NCI-H82 treated with DMSO at 0.1 percent for 48 hours (cell line): ENCODE results near the gene AS3MT.

Experiments
- DNase-seq: peaks from one replicate; lab custom pipeline; 2025; ENCODE audit not compliant: unreplicated experiment; lab: John Stamatoyannopoulos, UW

The AS3MT gene

DNA sequence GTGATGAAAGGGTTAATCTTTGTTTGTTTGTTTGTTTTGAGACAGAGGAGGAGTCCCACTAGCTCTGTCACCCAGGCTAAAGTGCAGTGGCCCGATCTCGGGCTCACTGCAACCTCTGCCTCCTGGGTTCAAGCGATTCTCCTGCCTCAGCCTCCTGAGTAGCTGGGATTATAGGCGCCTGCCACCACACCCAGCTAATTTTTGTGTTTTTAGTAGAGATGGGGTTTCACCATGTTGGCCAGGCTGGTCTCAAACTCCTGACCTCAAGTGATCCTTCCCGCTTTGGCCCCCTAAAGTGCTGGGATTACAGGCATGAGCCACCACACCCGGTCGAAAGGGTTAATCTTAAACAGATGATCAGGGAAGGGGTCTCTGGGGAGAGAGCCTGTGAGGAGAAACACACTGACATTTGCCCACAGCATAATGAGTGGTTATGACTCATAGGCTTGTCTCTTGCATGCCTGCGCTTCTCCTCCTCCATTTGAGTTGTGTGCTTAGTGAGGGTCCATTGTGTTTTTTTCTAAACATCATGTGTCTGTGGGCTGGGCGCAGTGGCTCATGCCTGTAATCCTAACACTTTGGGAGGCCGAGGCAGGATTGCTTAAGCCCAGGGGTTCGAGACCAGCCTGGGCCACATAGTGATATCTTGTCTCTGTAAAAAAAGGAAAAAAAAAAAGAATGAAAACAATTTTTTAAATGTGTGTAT lies 13.4 kb upstream of the AS3MT start:
- peak; percentile 3 for DNase-seq

DNA sequence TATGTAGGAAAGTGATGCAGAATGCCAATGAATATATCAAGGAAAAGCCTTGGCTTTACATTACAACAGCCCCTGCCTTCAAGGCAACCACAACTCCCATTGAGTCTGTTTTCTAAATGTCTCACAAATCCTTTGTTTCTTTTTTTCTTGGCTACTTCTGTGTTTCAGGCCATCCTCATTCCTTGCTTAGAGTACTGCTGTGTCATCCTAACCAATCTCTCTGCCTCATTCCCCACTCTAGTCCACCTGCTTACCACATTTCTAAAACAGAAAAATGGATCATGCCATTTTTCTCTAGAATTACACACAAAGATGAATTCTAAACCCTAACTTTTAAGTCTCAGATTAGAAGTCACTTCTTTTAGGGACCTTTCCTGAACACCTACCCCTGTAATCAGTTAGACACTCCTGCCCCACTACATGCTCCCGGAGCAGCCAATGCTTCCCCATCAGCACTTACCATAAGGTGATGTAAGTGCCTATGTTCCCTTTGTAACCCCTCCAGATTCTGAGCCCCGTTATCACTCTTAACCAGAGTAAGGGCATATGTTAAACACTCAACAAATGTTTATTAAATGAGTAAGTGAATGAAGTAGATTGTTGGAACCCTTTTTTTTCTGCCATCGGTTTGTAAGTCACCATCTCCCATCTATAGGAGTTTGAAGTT lies 12.4 kb upstream of the AS3MT start:
- DNase-seq: no peak

DNA sequence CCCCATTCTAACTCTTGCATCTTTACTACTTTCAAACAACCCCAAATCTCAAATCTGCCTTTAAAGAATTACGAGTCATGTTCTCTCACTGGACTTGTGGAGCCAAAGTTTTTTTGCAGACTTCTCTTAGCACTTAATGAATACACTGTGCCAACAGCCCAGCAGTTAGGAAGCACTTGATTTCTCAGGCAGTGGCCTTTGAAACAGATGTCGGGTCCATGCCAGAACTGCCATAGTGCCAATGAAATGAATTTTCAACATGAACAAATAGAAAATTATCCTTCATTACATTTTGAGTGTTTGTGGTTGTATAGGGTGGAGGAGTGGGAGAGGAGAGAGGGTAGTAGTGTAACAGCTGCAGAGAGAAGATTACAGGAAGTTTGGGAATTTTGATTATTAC lies 9.4 kb upstream of the AS3MT start:
- no peak for DNase-seq

DNA sequence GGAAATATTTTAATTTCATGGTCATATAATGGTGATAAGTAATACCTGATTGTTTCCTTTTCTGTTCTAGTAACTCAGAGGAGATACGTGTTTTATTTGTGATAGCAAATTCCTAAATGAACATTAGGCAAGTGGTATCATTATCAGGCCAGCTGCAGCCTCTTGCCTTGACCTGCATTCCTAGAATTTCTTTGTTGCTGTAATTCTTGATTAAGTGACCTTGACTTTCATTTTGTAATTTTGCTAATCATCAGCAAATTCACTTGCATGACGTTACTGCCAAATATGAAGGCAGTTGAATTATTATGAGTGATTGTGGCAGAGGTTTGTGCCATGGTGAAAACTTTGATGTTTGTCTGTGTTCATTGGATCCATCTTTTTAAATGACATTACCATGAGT lies 5.6 kb upstream of the AS3MT start:
- no peak for DNase-seq

DNA sequence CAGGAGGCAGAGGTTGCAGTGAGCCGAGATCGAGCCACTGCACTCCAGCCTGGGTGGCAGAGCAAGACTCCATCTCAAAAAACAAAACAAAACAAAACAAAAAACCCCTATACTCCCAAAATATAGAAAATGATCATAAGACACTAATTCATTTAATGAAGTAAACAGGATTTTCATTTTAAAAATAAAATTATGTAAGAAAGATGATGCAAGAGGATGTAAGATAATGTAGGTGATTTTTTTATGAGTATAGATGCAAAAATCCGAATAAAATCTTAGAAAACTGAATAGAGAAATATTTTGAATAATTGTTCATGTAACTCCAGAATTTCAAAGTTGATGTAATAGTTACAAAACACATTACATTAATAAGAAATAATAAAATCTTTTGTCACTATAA lies 3.6 kb upstream of the AS3MT start:
- no peak for DNase-seq

DNA sequence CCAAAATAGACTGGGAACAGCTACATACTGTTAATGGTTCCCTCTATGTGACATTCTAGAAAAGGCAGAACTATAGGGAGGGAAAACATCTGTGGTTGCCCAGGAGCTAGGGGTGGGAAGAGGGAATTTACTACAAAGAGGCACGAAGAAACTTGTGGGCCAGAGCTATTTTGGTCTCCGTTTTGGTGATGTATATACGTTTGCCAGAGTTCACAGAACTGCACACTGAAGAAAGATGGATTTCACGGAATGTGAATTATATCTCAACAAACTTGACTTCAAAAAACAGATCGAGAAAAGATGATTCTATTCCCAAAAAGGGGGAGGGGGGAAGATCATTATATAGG lies 386 bp upstream of the AS3MT start:
- no peak for DNase-seq

DNA sequence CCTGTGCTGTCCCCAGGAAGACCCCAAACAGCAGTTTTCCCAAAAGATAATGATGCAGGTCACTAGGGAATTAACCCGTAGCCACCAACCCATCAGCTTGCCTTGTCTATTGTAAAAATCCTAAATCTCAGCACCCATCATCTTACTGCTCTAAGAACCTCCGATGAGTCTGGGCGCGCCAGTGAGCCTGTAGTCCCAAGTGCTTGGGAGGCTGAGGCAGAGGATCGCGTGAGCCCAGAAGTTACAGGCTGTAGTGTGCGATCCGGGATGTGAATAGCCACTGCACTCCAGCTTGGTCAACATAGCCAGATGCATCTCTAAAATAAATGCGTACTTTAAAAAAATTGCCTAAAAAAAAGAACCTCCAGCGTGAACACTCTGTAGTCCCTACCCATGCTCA lies 951 bp downstream of the AS3MT start:
- no peak for DNase-seq

DNA sequence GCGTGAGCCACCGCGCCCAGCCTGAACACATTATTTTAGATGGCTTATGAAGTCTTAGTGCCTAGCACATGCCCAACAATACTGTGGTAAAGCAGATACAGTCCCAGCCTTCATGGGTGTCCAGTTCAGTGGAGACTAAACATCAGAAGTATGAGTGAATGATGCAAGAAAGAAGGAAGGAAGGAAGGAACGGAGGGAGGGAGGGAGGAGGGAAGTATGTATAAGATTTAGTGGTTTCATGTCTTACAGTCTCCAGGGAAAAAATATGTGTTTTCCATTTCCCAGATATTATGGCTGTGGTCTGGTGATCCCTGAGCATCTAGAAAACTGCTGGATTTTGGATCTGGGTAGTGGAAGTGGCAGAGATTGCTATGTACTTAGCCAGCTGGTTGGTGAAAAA lies 2.9 kb downstream of the AS3MT start:
- no peak for DNase-seq

DNA sequence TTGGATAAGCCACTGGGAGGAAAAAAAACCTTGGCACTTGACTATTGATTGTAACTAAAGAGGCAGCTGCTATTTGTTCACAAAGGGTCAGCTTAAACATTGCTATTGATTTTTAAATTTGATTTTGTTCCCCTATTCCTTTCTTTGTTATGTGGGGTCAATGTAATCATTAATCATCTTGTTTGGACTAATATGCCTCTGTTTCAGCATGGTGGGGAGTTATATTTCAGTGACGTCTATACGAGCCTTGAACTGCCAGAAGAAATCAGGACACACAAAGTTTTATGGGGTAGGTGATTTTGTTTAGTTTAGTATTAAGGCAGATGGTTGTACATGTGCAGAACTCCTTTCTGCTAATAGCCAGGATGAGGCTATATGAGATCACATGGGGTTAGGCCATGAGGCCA lies 7.5 kb downstream of the AS3MT start:
- no peak for DNase-seq

DNA sequence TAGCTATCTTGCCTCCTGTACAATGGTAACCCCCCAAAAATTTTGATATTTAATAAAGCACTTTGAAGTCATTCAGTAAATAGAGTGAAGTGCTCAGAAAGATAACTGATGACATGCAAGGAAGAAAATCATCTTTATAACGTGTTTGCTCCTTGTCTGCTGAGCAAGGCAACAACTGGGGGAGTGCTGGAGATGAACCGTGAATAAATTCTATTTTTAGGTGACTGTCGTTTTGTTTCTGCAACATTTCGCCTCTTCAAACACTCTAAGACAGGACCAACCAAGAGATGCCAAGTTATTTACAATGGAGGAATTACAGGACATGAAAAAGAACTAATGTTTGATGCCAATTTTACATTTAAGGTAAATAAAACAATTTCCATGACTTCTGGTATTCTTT lies 9.4 kb downstream of the AS3MT start:
- DNase-seq: no peak

DNA sequence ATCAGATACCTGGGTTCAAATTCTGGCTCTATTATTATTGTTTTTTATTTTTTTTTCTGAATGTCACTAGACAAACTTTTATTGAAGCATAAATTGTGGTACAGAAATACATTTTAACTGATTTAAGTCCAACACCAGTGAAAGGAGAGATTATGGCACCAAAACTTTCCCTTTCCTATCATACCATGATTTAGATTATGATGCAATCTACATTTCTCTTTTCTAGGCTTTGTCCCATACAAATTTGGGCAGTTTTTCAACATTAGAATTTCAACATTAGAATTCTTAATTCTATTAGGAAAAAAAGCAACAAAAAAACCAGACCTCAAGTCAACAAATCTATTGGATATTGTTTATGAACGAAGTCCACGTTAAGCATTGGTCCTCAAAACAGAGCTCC lies 11.0 kb downstream of the AS3MT start:
- no peak for DNase-seq

DNA sequence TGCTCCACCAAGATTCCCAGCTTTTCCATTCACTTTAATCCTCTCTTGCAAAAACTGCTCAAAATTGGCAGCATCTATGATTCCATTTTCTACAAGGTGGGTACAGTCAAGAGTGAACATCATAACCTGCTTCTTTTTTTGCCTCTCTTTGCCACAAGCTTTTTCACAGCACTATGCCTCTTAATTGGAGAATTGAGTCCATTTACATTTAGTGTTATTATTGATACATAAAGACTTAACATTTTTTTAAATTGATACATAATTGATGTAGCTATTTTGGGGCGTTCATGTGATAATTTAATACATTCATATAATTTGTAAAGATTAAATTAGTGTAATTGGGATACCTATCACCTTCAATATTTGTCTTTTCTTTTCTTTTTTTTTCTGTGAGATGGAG lies 18.8 kb downstream of the AS3MT start:
- no peak for DNase-seq

DNA sequence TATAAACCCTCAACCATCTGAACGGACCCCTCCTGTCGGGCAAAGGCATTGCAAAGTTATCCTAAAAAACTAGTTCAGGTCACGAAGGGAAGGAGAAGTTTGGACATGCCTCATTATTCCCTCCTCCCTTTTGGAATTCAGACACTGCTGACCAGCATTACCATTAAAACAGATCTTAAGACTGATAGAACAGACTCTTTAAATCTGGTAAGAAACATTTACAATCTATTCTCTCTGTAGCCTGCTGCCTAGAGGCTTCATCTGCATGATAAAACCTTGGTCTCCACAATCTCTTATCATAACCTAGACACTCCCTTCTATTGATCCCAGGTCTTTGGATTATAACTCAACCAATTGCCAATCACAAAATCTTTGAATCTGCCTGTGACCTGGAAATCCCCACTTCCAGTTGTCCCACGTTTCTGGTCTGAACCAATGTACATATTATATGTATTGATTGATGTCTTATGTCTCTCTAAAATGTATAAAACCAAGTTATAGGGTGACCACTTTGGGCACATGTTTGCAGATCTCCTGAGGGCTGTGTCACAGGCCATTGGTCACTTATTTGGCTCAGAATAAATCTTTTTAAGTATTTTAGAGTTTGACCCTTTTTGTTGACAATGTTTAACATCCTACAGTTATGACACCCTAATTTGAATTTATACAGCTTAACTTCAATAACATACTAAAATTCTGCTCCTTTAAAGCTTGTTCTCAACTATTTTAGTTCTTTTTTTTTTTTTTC lies 25.4 kb downstream of the AS3MT start:
- DNase-seq: no peak

DNA sequence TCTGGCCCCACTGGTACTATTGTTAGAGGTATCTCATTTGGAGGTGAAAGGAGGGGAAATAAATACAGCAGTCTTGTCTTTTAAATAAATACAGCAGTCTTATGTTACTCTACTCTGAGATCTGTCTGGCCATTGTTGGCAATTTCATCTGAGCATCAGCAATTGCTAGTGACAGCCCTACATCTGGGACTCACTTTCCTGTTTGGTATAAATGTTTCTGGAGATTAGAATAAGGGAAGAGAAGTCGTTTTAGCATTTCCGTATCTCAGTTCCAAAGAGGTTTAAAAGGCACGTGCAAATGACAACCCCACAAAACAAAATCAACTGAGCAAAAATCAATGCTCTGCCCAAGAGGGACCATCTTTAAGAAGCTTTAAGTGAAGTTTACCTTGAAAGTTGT lies 30.7 kb downstream of the AS3MT start:
- no peak for DNase-seq

DNA sequence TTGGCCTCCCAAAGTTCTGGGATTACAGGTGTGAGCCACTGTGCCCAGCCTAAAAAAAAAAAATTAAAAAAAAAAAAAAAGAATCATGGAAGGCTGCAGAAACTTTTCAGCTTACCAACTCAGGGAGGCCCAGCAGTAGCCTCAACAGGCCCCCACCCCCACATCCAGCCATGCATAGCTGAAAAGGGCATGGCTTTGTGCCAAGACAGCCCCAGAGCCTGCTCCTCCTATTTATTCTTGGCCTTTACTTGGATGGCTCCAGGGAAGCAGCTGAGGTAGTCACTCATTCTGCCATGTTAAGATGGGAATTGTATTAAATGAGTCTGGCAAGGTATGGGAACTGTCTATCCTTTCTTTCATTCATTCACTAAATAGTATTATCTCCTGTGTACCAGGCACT lies 35.1 kb downstream of the AS3MT start:
- no peak for DNase-seq

DNA sequence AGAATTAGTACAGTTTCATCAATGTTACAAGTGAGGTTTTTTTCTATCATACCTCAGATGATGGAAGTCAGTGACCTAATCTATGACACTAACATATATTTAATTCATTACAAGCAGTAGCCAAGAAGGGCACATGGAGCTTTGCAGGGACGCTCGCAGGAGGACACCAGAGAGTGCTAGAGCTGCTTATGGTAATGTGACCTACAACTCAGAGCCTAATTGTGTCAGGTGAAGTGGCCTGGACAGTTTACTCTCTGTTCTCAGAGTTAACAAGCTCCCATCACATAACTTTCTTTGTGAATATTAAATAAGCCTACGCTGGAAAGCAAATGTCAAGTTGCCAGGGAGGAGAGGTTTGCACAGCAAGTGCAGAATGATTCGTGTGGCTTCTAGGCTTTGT lies 37.2 kb downstream of the AS3MT start:
- no peak for DNase-seq

DNA sequence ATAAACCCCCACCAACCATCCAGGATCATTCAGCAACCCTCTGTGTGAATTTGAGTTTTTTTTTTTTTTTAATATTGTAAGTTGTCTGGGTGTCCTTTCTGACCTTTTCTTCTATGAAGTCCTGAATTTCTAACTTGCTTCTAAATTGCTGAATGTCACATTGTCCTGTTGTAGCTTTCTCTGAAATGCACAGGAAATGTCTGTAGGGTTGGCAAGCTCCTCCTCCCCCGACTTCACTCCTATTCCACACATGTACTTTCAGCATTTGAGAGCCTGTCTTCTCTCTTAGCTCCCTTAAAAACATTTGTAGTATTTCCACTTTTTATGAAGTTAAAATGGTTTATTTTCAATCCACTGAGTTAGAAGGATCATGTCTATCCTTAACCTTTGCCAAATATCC lies 45.5 kb downstream of the AS3MT start:
- DNase-seq: no peak

DNA sequence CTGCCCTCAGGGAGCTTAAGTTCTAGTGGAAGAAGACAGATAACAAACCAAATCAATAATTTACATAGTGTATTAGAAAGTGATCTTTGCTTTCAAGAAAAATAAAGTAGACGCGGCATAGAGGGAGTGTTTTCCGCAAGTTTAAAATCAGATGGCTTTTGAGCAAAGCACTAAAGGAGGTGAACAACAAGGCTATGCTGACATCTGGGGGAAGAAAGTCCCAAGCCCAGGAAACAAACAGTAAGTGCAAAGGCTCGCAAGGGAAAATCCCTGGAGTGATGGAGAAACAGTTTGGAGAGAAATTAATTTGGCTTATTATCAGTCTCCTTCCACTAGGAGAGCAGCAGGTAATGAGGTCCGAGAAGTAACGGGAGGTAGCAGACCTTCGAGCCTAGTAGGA lies 46.9 kb downstream of the AS3MT start:
- DNase-seq: no peak

DNA sequence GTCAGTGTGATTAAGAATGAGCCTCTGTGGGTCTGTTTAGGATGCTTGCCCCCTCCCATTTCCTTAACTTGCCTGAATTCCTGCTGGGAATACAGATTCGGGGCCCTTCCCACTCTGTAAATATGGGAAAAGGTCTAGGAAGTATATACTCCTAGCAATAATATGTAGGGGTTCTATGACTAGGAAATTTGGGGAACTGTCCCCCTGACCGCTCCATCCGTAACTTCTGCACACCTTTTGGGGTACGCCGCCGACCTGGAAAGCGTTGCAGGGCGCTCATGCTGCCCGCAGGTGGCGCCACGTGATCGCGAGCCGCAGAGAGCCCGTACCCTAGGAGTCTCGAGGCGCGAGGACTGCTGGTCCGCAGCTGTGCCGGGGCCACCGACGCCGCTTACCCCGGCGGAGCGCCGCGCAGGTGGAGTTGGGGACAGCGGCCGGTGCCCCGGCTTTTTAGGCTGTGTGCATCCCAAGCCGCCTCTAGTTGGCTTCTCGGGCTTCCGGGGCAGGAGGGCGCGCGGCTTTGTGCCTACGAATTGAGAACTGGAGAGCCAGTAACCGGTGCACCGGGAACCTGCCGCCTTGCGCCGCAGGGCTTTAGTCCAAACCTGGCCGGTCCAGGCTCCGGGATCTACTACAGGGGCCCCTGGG lies 48.2 kb downstream of the AS3MT start:
- DNase-seq: peak; percentile 56

DNA sequence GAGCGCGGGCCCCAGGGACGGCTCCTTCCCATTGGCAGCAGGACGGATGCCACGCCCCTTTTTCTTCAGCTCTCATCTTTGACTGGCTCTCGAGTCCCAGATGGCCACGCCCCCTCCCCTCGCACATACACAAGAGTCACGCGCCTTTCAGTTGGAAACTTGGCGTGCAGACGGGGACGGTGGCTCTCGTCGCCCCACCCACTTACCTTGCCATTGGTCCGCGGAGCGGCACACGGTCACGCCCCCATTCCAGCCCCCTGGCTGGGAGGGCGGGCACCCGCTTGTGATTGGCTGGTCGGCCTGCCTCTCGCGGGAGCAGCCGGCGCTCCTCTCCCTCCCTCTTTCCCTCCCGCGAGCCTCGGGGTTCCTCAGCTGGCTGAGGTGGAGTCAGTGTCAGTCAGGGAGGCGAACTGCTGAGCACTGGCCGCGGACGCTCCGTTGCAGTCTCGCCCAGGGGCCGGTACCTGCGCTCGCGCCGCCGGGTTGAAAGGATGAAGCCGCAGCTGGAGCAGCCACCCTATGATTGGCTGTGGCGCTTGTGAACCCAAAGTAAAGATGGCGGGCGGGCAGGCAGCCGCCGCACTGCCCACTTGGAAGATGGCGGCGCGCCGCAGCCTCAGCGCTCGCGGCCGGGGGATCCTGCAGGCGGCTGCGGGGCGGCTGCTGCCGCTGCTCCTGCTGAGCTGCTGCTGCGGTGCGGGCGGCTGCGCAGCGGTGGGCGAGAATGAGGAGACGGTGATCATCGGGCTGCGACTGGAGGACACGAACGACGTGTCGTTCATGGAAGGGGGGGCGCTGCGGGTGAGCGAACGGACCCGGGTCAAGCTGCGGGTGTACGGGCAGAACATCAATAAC lies 48.9 kb downstream of the AS3MT start, which contains the start of gene CNNM2:
CNNM2 (plus strand) TSS at position 333 of the 855 bp plus-strand sequence; CDS start at position 520, 187 bp downstream.
- peak; percentile 97 for DNase-seq

DNA sequence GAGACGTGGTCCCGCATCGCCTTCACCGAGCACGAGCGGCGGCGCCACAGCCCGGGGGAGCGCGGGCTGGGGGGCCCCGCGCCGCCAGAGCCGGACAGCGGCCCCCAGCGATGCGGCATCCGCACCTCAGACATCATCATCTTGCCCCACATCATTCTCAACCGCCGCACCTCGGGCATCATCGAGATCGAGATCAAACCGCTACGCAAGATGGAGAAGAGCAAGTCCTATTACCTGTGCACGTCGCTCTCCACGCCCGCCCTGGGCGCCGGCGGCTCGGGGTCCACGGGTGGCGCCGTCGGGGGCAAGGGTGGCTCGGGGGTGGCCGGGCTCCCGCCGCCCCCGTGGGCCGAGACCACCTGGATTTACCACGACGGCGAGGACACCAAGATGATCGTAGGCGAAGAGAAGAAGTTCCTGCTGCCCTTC lies 49.6 kb downstream of the AS3MT start:
- DNase-seq: no peak
